ENCODE data around the gene NCOR1.

Gene NCOR1

GRCh38 chr17:16019347-16019746 is 196.0 kb downstream of the NCOR1 start:
- DNase-seq = no peak

GRCh38 chr17:16013943-16014407 is 201.4 kb downstream of the NCOR1 start:
- no peak for DNase-seq

GRCh38 chr17:16007439-16007838 is 207.9 kb downstream of the NCOR1 start:
- no peak for DNase-seq

GRCh38 chr17:16005636-16006035 is 209.7 kb downstream of the NCOR1 start:
- no peak for DNase-seq

- no peak for DNase-seq
Observed at GRCh38 chr17:16003841-16004240, 211.5 kb downstream of the NCOR1 start.

GRCh38 chr17:16002708-16003260 is 212.6 kb downstream of the NCOR1 start:
- DNase-seq = no peak

GRCh38 chr17:16001226-16001897 is 214.0 kb downstream of the NCOR1 start:
- peak; percentile 32 for DNase-seq

GRCh38 chr17:15999974-16000827 is 215.1 kb downstream of the NCOR1 start:
- peak; percentile 34 for DNase-seq

- DNase-seq = peak; percentile 95
Observed at GRCh38 chr17:15999141-15999973, 216.0 kb downstream of the NCOR1 start, which contains the start of the genes TTC19 and ZSWIM7. TTC19 (plus strand) TSS chr17:15999824; CDS start chr17:15999849, 25 bp downstream. ZSWIM7 (minus strand) TSS chr17:15999704; CDS start chr17:15999594, 110 bp downstream.

GRCh38 chr17:15998031-15998562 is 217.2 kb downstream of the NCOR1 start:
- peak; percentile 54 for DNase-seq

- no peak for DNase-seq
Observed at GRCh38 chr17:15996322-15996721, 219.0 kb downstream of the NCOR1 start.

- DNase-seq = no peak
Observed at GRCh38 chr17:15981646-15982580, 233.4 kb downstream of the NCOR1 start.

GRCh38 chr17:15981208-15981607 is 234.1 kb downstream of the NCOR1 start:
- DNase-seq = peak; percentile 35

All from inflammatory macrophage treated with lipopolysaccharide for 4 hours (primary cell).